ENCODE data around the gene LRRC49.

Gene LRRC49

DNA sequence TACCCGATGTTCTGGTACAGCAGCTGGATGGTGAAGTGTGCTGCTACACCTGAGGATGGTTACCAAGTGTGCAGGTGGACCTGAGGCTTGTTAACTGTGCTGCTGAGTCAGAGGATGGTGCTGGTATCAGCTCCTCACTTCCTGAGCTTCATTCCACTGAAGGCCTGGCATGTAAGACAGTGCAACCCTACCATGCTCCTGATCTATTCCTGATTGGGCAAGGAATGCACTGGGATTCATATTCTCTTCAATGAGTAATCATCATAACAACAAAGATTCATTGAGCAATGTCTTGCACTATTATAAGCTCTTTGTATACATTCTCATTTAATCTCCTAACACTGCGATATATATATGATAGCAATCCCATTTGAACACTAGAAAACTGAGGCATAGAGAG, 159.7 kb downstream of the LRRC49 start:
- H3K4me1 ChIP-seq (ENCODE audit: control insufficient read depth in 1 of 2, insufficient read depth in 2 of 2, low read length in 2 of 2), result no peaks in the 10 kb centered on the region
- H3K4me3 ChIP-seq (ENCODE audit: low read depth, low read length), result no peak overlapping the region
- no peak overlapping the region for H3K18ac ChIP-seq (ENCODE audit: low read length)
- H3K23ac ChIP-seq (ENCODE audit: low read length), result no peak overlapping the region
- no peaks in the 10 kb centered on the region for H3K9me3 ChIP-seq (ENCODE audit: insufficient read depth, low read depth, low read length)
- H2BK120ac ChIP-seq (ENCODE audit: insufficient read depth, low read length, poor library complexity), result no peak overlapping the region
- WGBS (ENCODE audit: extremely low coverage, insufficient coverage, insufficient read length), result no CpG with 5 or more reads among the region's 2 CpGs
- H3K14ac ChIP-seq (ENCODE audit: low read length), result no peak overlapping the region
- peak; percentile 68 to 74 for DNase-seq
- no peak overlapping the region for H2AK5ac ChIP-seq (ENCODE audit: low read length)
- no peaks in the 10 kb centered on the region for H3K79me2 ChIP-seq (ENCODE audit: control insufficient read depth, insufficient read depth, low read length, poor library complexity)
- no peak overlapping the region for H3K4me2 ChIP-seq (ENCODE audit: low read length)
- H2BK12ac ChIP-seq (ENCODE audit: low read length), result no peak overlapping the region
- H4K12ac ChIP-seq (ENCODE audit: low read depth, low read length), result no peak overlapping the region
- H3K36me3 ChIP-seq (ENCODE audit: control insufficient read depth in 1 of 2, insufficient read depth in 2 of 2, low read length in 2 of 2), result no peaks in the 10 kb centered on the region
- H3K79me1 ChIP-seq (ENCODE audit: low read length), result no peaks in the 10 kb centered on the region
- H2BK5ac ChIP-seq (ENCODE audit: low read depth, low read length, poor library complexity), result no peak overlapping the region
- no peak overlapping the region for H4K91ac ChIP-seq (ENCODE audit: low read depth, low read length)
- H3K27me3 ChIP-seq (ENCODE audit: insufficient read depth, low read length), result no peaks in the 10 kb centered on the region
- H4K8ac ChIP-seq (ENCODE audit: low read depth, low read length), result no peak overlapping the region
- H3K27ac ChIP-seq (ENCODE audit: low read depth, low read length), result no peak overlapping the region
- no peak overlapping the region for H3K9ac ChIP-seq (ENCODE audit: low read length)
- H3K4ac ChIP-seq (ENCODE audit: low read depth, low read length), result no peak overlapping the region
- H2AFZ ChIP-seq (ENCODE audit: insufficient read depth, low read length, poor library complexity), result no peak overlapping the region

GRCh38 chr15:71054286-71054952, 161.8 kb downstream of the LRRC49 start:
- Histone ChIP-seq H2AK5ac (ENCODE audit: low read length) (no peak overlapping the region), H2BK12ac (ENCODE audit: low read length) (no peak overlapping the region), H3K4me2 (ENCODE audit: low read length) (no peak overlapping the region), H3K23ac (ENCODE audit: low read length) (no peak overlapping the region), H4K91ac (ENCODE audit: low read depth, low read length) (no peak overlapping the region), H3K9me3 (ENCODE audit: insufficient read depth, low read depth, low read length) (no peaks in the 10 kb centered on the region), H3K14ac (ENCODE audit: low read length) (no peak overlapping the region), H3K18ac (ENCODE audit: low read length) (no peak overlapping the region), H3K27ac (ENCODE audit: low read depth, low read length) (no peak overlapping the region), H3K27me3 (ENCODE audit: insufficient read depth, low read length) (no peaks in the 10 kb centered on the region), H4K8ac (ENCODE audit: low read depth, low read length) (no peak overlapping the region), H3K79me2 (ENCODE audit: control insufficient read depth, insufficient read depth, low read length, poor library complexity) (no peaks in the 10 kb centered on the region), H3K4me3 (ENCODE audit: low read depth, low read length) (no peak overlapping the region), H2AFZ (ENCODE audit: insufficient read depth, low read length, poor library complexity) (no peak overlapping the region), H3K79me1 (ENCODE audit: low read length) (no peaks in the 10 kb centered on the region), H3K4ac (ENCODE audit: low read depth, low read length) (no peak overlapping the region), H2BK120ac (ENCODE audit: insufficient read depth, low read length, poor library complexity) (no peak overlapping the region), H3K36me3 (ENCODE audit: control insufficient read depth in 1 of 2, insufficient read depth in 2 of 2, low read length in 2 of 2) (no peaks in the 10 kb centered on the region), H3K4me1 (ENCODE audit: control insufficient read depth in 1 of 2, insufficient read depth in 2 of 2, low read length in 2 of 2) (no peaks in the 10 kb centered on the region), H2BK5ac (ENCODE audit: low read depth, low read length, poor library complexity) (no peak overlapping the region), H4K12ac (ENCODE audit: low read depth, low read length) (no peak overlapping the region), H3K9ac (ENCODE audit: low read length) (no peak overlapping the region)
- WGBS (ENCODE audit: extremely low coverage, insufficient coverage, insufficient read length), result no CpG with 5 or more reads among the region's 2 CpGs
- no peak for DNase-seq

GRCh38 chr15:71055461-71055860, 162.8 kb downstream of the LRRC49 start:
- Histone ChIP-seq H4K8ac (ENCODE audit: low read depth, low read length) (no peak overlapping the region), H3K79me2 (ENCODE audit: control insufficient read depth, insufficient read depth, low read length, poor library complexity) (no peaks in the 10 kb centered on the region), H3K4ac (ENCODE audit: low read depth, low read length) (no peak overlapping the region), H4K12ac (ENCODE audit: low read depth, low read length) (no peak overlapping the region), H3K27me3 (ENCODE audit: insufficient read depth, low read length) (no peaks in the 10 kb centered on the region), H3K18ac (ENCODE audit: low read length) (no peak overlapping the region), H2BK12ac (ENCODE audit: low read length) (no peak overlapping the region), H2AK5ac (ENCODE audit: low read length) (no peak overlapping the region), H2AFZ (ENCODE audit: insufficient read depth, low read length, poor library complexity) (no peak overlapping the region), H3K4me1 (ENCODE audit: control insufficient read depth in 1 of 2, insufficient read depth in 2 of 2, low read length in 2 of 2) (no peaks in the 10 kb centered on the region), H3K14ac (ENCODE audit: low read length) (no peak overlapping the region), H3K4me2 (ENCODE audit: low read length) (no peak overlapping the region), H2BK5ac (ENCODE audit: low read depth, low read length, poor library complexity) (no peak overlapping the region), H2BK120ac (ENCODE audit: insufficient read depth, low read length, poor library complexity) (no peak overlapping the region), H3K36me3 (ENCODE audit: control insufficient read depth in 1 of 2, insufficient read depth in 2 of 2, low read length in 2 of 2) (no peaks in the 10 kb centered on the region), H3K9me3 (ENCODE audit: insufficient read depth, low read depth, low read length) (no peaks in the 10 kb centered on the region), H3K4me3 (ENCODE audit: low read depth, low read length) (no peak overlapping the region), H3K79me1 (ENCODE audit: low read length) (no peaks in the 10 kb centered on the region), H3K27ac (ENCODE audit: low read depth, low read length) (no peak overlapping the region), H3K23ac (ENCODE audit: low read length) (no peak overlapping the region), H4K91ac (ENCODE audit: low read depth, low read length) (no peak overlapping the region), H3K9ac (ENCODE audit: low read length) (no peak overlapping the region)
- DNase-seq, result no peak
- no CpG with 5 or more reads among the region's 1 CpG for whole genome bisulfite sequencing (ENCODE audit: extremely low coverage, insufficient coverage, insufficient read length)

GRCh38 chr15:71056111-71056510, 163.5 kb downstream of the LRRC49 start:
- Histone ChIP-seq H3K23ac (ENCODE audit: low read length) (no peak overlapping the region), H2AFZ (ENCODE audit: insufficient read depth, low read length, poor library complexity) (no peak overlapping the region), H3K9ac (ENCODE audit: low read length) (no peak overlapping the region), H3K14ac (ENCODE audit: low read length) (no peak overlapping the region), H3K4me1 (ENCODE audit: control insufficient read depth in 1 of 2, insufficient read depth in 2 of 2, low read length in 2 of 2) (no peaks in the 10 kb centered on the region), H3K27ac (ENCODE audit: low read depth, low read length) (no peak overlapping the region), H4K12ac (ENCODE audit: low read depth, low read length) (no peak overlapping the region), H3K36me3 (ENCODE audit: control insufficient read depth in 1 of 2, insufficient read depth in 2 of 2, low read length in 2 of 2) (no peaks in the 10 kb centered on the region), H4K8ac (ENCODE audit: low read depth, low read length) (no peak overlapping the region), H3K4ac (ENCODE audit: low read depth, low read length) (no peak overlapping the region), H4K91ac (ENCODE audit: low read depth, low read length) (no peak overlapping the region), H3K4me2 (ENCODE audit: low read length) (no peak overlapping the region), H3K9me3 (ENCODE audit: insufficient read depth, low read depth, low read length) (no peaks in the 10 kb centered on the region), H3K4me3 (ENCODE audit: low read depth, low read length) (no peak overlapping the region), H3K18ac (ENCODE audit: low read length) (no peak overlapping the region), H2AK5ac (ENCODE audit: low read length) (no peak overlapping the region), H3K79me1 (ENCODE audit: low read length) (no peaks in the 10 kb centered on the region), H2BK120ac (ENCODE audit: insufficient read depth, low read length, poor library complexity) (no peak overlapping the region), H2BK5ac (ENCODE audit: low read depth, low read length, poor library complexity) (no peak overlapping the region), H3K27me3 (ENCODE audit: insufficient read depth, low read length) (no peaks in the 10 kb centered on the region), H3K79me2 (ENCODE audit: control insufficient read depth, insufficient read depth, low read length, poor library complexity) (no peaks in the 10 kb centered on the region), H2BK12ac (ENCODE audit: low read length) (no peak overlapping the region)
- DNase-seq, result no peak

Measured in trophoblast cell (in vitro differentiated cells and primary cell).